Panc1 (cell line): ENCODE measurements around the gene ZNF414.

ENCODE experiments used
- POLR2AphosphoS5 ChIP-seq: IDR thresholded peaks from 2 replicates; pipeline ENCODE4 v1.6.1; 2012; ENCODE audit warnings: mild to moderate bottlenecking, low read depth, low read length, moderate library complexity
- TCF7L2 ChIP-seq: IDR thresholded peaks from 2 replicates; pipeline ENCODE4 v1.6.1; 2011; ENCODE audit warnings: mild to moderate bottlenecking, low read depth, low read length, inconsistent platforms
- TF ChIP-seq, protein P1 (sequence below): fragments of 450-650 bp; IDR thresholded peaks from 2 replicates; pipeline ENCODE4 v1.5.1; 2017; ENCODE audit warnings: mild to moderate bottlenecking
- TF ChIP-seq, protein P2 (sequence below), 2 experiments: IDR thresholded peaks; 2 replicates each; pipeline ENCODE4 v1.6.1; 2011 to 2012; ENCODE audit warnings: low read depth in 2 of 2, control low read depth in 1 of 2, low read length in 1 of 2, mild to moderate bottlenecking in 1 of 2, moderate library complexity in 1 of 2; ENCODE audit not compliant: insufficient read depth in 1 of 2

DNA sequence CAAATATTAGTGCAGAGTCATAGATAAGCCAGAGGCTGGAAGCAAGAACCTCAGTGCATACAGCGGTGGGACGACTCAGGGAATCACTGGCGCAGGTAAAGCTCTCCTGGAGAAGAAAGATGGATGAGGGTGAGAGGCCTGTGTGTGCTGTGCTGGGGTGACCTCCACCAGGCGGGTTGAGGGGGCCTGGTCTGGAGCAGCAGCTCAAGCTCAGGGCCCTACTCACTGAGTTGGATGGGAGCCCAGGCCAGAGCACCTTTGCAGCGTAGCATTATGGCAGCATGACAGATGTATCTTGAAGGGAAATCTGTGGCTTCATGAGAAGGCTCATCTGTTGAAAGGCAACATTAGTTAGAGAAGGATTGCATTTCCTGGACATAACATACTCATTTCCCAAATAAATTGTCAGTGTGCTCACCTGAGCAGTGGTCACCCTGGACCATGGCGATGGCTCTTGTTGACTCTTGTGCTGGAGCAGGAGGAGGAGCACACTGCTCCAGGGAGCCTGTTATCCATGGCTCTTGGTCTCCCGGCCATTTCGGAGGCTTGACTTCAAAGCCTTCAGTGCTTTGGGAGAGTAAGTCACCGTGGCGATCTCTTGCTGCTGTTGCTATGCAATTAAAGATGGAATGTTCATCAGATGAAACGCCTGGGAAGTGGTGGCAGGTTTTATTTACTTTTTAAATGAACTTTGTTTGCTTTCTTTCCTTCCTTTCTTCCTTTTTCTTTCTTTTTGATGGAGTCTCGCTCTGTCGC, 44.2 kb downstream of the ZNF414 start:
- TF ChIP-seq, protein P1, sequence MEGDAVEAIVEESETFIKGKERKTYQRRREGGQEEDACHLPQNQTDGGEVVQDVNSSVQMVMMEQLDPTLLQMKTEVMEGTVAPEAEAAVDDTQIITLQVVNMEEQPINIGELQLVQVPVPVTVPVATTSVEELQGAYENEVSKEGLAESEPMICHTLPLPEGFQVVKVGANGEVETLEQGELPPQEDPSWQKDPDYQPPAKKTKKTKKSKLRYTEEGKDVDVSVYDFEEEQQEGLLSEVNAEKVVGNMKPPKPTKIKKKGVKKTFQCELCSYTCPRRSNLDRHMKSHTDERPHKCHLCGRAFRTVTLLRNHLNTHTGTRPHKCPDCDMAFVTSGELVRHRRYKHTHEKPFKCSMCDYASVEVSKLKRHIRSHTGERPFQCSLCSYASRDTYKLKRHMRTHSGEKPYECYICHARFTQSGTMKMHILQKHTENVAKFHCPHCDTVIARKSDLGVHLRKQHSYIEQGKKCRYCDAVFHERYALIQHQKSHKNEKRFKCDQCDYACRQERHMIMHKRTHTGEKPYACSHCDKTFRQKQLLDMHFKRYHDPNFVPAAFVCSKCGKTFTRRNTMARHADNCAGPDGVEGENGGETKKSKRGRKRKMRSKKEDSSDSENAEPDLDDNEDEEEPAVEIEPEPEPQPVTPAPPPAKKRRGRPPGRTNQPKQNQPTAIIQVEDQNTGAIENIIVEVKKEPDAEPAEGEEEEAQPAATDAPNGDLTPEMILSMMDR = no peak
- TF ChIP-seq POLR2AphosphoS5 (no peak), TCF7L2 (no peak)
- TF ChIP-seq, protein P2, sequence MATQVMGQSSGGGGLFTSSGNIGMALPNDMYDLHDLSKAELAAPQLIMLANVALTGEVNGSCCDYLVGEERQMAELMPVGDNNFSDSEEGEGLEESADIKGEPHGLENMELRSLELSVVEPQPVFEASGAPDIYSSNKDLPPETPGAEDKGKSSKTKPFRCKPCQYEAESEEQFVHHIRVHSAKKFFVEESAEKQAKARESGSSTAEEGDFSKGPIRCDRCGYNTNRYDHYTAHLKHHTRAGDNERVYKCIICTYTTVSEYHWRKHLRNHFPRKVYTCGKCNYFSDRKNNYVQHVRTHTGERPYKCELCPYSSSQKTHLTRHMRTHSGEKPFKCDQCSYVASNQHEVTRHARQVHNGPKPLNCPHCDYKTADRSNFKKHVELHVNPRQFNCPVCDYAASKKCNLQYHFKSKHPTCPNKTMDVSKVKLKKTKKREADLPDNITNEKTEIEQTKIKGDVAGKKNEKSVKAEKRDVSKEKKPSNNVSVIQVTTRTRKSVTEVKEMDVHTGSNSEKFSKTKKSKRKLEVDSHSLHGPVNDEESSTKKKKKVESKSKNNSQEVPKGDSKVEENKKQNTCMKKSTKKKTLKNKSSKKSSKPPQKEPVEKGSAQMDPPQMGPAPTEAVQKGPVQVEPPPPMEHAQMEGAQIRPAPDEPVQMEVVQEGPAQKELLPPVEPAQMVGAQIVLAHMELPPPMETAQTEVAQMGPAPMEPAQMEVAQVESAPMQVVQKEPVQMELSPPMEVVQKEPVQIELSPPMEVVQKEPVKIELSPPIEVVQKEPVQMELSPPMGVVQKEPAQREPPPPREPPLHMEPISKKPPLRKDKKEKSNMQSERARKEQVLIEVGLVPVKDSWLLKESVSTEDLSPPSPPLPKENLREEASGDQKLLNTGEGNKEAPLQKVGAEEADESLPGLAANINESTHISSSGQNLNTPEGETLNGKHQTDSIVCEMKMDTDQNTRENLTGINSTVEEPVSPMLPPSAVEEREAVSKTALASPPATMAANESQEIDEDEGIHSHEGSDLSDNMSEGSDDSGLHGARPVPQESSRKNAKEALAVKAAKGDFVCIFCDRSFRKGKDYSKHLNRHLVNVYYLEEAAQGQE (IDR thresholded peaks at IDR 0.05; ENCODE audit: insufficient read depth in 1 of 2, low read depth in 2 of 2, low read length in 1 of 2) = no peak
